HL-60 (cell line): ENCODE data around the gene SACM1L.

Source experiments
- GABPA ChIP-seq: IDR thresholded peaks from 2 replicates; pipeline ENCODE4 v1.6.1; 2012; ENCODE audit warnings: low read depth
- POLR2AphosphoS5 ChIP-seq: IDR thresholded peaks from 2 replicates; pipeline ENCODE4 v1.6.1; 2012; ENCODE audit warnings: low read depth
- SPI1 ChIP-seq: IDR thresholded peaks from 2 replicates; pipeline ENCODE4 v1.6.1; 2012; ENCODE audit warnings: low read depth, mild to moderate bottlenecking, borderline replicate concordance
- TF ChIP-seq, protein P1 (sequence below): IDR thresholded peaks from one replicate; pipeline ENCODE4 v1.5.1; 2011; ENCODE audit warnings: low read length, control low read depth, inconsistent platforms; ENCODE audit not compliant: insufficient read depth
- TF ChIP-seq, protein P2 (sequence below): IDR thresholded peaks from 2 replicates; pipeline ENCODE4 v1.6.1; 2012; ENCODE audit warnings: low read depth; ENCODE audit not compliant: insufficient replicate concordance

DNA sequence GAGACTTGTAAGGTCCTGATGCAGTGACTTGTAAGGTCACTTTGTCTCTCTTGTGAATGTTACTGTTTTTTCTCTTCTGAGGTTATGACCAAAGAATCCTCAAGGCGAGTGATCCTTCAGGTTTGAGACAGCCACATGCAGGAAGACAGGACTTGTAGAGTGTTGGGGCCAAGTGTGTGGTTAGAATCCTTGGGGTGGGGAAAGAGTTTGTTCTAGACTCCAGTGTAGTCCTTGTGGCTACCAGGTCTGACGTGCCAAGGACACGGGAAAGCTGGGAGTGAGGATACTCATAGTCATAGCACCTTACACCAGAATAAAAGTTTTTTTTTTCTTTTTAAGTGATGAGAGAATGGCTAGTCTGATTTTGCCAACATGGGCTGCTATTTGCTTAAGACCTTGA lies 7.3 kb upstream of the SACM1L start:
- TF ChIP-seq, protein P1, sequence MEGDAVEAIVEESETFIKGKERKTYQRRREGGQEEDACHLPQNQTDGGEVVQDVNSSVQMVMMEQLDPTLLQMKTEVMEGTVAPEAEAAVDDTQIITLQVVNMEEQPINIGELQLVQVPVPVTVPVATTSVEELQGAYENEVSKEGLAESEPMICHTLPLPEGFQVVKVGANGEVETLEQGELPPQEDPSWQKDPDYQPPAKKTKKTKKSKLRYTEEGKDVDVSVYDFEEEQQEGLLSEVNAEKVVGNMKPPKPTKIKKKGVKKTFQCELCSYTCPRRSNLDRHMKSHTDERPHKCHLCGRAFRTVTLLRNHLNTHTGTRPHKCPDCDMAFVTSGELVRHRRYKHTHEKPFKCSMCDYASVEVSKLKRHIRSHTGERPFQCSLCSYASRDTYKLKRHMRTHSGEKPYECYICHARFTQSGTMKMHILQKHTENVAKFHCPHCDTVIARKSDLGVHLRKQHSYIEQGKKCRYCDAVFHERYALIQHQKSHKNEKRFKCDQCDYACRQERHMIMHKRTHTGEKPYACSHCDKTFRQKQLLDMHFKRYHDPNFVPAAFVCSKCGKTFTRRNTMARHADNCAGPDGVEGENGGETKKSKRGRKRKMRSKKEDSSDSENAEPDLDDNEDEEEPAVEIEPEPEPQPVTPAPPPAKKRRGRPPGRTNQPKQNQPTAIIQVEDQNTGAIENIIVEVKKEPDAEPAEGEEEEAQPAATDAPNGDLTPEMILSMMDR = no peak
- TF ChIP-seq POLR2AphosphoS5 (no peak), GABPA (no peak), SPI1 (no peak)
- TF ChIP-seq, protein P2, sequence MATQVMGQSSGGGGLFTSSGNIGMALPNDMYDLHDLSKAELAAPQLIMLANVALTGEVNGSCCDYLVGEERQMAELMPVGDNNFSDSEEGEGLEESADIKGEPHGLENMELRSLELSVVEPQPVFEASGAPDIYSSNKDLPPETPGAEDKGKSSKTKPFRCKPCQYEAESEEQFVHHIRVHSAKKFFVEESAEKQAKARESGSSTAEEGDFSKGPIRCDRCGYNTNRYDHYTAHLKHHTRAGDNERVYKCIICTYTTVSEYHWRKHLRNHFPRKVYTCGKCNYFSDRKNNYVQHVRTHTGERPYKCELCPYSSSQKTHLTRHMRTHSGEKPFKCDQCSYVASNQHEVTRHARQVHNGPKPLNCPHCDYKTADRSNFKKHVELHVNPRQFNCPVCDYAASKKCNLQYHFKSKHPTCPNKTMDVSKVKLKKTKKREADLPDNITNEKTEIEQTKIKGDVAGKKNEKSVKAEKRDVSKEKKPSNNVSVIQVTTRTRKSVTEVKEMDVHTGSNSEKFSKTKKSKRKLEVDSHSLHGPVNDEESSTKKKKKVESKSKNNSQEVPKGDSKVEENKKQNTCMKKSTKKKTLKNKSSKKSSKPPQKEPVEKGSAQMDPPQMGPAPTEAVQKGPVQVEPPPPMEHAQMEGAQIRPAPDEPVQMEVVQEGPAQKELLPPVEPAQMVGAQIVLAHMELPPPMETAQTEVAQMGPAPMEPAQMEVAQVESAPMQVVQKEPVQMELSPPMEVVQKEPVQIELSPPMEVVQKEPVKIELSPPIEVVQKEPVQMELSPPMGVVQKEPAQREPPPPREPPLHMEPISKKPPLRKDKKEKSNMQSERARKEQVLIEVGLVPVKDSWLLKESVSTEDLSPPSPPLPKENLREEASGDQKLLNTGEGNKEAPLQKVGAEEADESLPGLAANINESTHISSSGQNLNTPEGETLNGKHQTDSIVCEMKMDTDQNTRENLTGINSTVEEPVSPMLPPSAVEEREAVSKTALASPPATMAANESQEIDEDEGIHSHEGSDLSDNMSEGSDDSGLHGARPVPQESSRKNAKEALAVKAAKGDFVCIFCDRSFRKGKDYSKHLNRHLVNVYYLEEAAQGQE = no peak
